NCI-H226 (cell line): ENCODE measurements around the gene SKOR1.

Experiments
- DNase-seq: peaks from one replicate; pipeline ENCODE4 v3.0.0-alpha.2; 2015

The SKOR1 gene

GRCh38 chr15:67857220-67857619, 31.9 kb downstream of the SKOR1 start:
- DNase-seq: no peak

GRCh38 chr15:67859331-67859946, 34.1 kb downstream of the SKOR1 start:
- no peak for DNase-seq

DNA sequence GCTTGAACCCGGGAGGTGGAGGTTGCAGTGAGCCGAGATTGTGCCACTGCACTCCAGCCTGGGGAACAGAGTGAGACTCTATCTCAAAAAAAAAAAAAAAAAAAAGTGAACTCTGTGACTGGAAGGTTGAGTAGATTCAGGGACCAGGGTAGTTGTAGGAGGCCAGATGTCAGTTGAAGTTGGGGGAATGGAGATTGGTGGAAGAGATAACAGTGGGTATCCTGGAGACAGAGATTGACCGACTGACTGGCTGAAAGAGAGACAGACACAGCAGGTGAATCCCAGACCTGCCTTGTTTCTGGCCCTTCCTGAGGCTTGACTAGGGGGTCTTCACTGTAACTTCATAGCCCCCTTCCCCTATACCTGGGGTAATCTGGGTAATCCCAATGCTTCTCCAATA, 36.7 kb downstream of the SKOR1 start:
- DNase-seq: no peak

DNA sequence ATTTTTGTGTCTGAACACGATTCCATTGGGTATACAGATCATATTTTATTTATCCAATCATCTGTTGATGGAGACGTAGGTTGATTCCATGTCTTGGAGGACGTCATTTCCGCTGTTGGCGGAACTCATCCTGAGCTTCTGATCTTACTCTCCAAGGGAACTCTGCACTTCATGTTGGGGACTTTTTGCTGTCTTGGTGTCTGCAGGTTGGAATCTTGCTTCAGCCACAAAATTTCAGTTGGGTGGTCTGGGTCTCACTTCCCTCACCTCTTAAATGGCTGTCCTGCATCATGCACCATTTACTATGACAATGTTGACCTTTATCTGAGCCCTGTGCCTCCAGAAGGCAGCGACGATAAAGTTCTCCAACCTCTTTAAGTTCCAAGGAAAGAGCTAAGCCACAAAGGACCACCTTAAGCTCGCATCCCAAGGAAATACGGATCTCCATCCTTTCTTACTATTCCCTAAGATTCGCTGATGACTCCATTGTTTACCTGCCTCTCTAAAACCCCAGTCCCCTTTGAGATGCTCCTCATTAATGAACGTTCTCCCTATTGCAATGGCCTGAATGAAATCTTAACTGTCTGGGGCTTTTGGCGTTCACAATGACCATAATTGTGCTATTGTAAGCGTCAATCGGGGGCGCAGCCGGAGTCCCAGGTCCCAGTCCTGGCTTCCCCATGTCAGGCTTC, 37.6 kb downstream of the SKOR1 start:
- no peak for DNase-seq

DNA sequence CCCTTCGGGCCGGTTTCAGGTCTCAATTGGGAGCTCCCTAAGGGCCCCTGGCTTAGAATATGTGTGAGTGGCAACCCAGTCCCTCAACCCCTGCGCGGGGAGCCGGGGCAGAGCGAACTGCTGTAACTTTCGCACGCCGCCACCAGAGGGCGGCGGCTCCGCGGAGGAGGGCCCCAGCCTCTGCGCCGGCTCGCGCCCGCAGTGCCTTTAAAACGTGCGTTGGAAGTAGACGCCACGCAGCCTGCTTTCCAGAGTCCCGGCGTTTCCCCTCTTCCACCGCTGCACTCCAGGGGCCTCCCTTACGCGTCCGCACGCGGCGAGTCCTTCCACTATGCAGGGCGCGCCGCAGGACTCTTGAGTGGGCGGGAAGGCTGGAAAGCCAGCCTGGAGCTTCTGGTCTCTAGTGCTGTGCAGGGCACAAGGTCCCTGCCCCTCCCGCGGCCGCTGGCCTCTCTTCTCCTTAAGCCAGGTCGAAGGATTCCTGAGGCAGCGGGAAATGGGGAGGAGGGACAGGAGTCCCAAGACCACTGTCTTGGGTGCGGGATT, 38.2 kb downstream of the SKOR1 start:
- DNase-seq: peak; percentile 60

DNA sequence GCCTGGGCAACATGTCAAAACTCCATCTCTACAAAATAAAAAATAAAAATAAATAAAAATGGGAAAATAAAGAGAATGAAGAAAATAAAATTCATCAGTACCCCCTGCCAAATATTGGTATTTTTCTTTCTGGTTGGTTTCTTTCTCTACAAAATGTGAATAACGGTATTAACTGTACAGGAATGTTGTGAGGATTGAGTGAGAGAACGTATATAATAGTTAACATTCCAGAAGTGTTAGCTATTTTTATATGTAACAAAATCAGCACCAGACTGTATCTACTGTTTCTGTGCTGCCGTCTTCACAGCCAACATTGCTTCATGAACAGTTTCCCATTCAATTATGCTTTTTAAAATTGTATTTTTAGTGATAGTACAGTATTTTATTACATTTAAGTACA, 40.0 kb downstream of the SKOR1 start:
- DNase-seq: no peak

DNA sequence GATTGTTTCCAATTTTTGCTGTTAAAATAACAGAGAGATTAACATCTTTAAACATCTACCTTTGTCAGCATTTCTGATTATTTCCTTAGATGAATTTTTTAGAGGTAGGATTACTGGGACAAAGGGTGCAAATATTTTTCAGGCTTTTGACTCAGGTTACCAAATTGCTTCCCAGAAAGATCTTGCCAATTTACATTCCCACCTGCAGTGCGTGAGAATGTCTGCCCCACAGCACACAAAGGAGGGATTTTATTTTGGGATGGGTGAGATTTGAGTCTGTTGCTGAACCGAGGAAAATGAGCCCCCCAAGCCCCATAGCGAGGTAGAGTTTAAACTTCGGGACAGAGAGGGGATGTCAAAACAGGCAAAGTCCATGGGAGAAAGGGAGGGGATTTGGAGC, 40.5 kb downstream of the SKOR1 start:
- DNase-seq: no peak

- DNase-seq: no peak
Observed at GRCh38 chr15:67869701-67870100, 44.4 kb downstream of the SKOR1 start.

- DNase-seq: no peak
Observed at GRCh38 chr15:67870868-67871408, 45.6 kb downstream of the SKOR1 start.

DNA sequence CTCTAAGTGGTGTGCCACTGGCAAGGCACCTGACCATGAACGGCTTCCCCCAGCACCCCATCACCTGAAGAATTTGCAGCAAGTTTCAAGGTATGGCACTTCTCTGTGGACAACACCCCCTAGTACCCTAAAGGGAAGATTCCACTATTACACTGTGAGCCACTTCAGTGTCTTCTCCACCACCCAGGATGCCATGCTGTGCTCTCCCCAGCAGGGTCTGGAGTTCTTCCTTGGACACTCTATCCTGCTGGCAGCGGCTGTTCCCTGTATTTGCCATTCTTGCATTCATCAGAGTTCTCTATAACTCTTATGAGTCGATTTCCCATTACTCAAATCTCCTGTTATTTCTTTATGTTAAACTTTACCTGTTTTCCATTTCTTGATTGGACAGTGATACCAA, 48.5 kb downstream of the SKOR1 start:
- DNase-seq: no peak

DNA sequence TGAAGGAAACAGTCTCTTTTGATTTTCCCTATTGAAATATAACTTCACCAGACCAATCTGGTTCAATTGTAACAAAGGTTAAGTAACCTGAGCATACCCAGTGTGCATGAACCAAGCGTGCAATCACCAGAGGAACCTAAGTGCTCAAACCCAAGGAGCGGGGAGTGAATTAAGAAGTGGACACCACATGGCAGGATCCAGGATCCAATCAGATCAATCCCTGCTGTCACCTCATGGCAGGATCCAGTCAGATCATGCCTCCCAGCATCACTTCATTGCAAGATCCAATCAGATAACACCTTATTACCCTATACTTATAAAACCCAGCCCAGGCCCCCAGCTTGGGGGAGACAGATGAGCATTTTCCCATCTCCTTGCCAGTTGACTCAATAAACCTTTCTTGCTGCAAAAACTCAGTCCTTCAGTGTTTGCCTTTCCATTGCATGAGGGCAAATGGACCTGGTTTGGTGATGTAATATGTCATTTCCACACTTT, 53.5 kb downstream of the SKOR1 start:
- no peak for DNase-seq

DNA sequence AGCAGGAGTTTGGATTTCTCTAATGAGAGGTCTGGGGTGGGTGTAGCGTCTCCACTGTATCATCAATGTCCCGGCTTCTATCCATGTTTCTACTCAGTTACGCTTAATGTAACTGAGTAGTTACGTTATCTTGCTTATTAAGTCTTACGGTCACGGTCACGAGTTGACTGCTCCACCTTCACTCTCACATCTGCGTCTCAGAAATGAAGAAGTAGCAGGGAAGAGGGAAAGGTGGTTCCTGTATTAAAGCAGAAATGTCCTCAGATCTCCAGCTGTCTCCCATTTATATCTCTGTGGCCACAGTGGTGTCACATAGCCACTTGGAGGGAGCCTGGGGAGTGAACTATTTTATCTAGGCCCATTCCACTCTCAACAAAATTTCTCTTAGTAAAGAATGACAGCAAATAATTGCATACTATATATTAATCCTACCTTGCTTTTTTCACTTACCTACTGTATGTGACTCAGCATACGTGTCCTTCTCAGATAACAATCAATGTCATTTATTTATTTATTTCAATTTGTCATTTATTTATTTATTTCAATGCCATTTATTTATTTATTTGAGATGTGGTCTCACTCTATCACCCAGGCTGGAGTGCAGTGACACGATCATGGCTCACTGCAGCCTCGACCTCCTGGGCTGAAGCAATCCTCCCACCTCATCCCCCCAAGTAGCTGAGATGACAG, 54.3 kb downstream of the SKOR1 start:
- no peak for DNase-seq

DNA sequence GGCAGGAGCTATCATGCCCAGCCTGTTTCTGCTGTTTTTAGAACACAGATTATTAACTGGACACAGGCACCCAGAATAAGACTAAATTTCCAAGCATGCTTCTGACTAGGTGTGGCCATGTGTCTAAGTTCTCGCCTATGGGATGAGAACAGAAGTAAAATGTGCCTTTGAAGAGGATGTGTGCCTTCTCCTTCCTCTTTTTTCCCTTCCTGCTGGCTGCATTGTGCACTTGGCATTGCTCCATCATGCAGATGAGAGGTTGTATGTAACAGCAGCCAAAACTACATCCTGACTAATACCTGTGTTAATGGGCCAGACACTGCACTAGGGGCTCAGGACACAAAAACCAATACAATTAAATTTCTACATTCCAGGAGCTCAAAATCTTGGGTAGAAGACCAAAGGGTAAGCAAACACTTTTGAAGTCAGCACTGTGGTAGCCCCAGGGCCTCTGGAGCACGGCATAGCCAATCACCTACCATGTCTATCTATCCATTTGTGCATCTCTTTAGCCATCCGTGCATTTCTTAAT, 55.4 kb downstream of the SKOR1 start:
- DNase-seq: peak; percentile 49

GRCh38 chr15:67882487-67883233, 57.4 kb downstream of the SKOR1 start:
- DNase-seq: peak; percentile 39

GRCh38 chr15:67883234-67883773, 58.0 kb downstream of the SKOR1 start:
- DNase-seq: peak; percentile 71

DNA sequence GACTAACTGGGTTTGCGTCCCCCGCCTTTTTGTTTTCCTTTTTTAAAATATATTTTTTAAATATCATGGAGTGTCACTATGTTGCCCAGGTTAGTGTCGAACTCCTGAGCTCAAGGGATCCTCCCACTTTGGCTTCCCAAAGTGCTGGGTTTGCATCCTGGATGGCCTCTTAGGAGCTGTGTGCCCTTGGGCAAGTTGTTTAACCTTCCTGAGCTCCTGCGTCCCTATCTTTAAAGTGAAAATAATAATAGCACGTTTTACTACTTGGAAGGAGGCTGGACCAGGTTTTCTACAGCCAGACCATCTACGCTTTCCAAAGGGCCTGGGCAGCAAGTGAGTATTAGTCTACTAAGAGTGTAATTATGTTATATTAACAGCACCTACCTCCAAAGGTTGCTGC, 58.7 kb downstream of the SKOR1 start:
- no peak for DNase-seq
